DND-41 (cell line): ENCODE data around the gene NSG2.

Experiments
- ATAC-seq: fragments of 200-7000 bp; cut with Tn5 transposase; 3 replicates; pipeline ENCODE4 v1.9.1; 2021; ENCODE audit warnings: low read depth; ENCODE audit not compliant: insufficient read depth
- DNase-seq: peaks from one replicate; pipeline ENCODE4 v3.0.0-alpha.2; 2020
- H2AFZ ChIP-seq: 2 replicates; pipeline ENCODE4 v1.6.0; 2012; ENCODE audit warnings: low read depth, low read length
- H3K27ac ChIP-seq: 2 replicates; pipeline ENCODE4 v1.5.1; 2012; ENCODE audit warnings: low read length, inconsistent platforms
- H3K27me3 ChIP-seq: fragments of 200-600 bp; sonication (generic); 2 replicates; pipeline ENCODE4 v1.6.0; 2012; ENCODE audit warnings: low read length, mild to moderate bottlenecking, inconsistent platforms; ENCODE audit not compliant: insufficient read depth, poor library complexity
- H3K36me3 ChIP-seq: 2 replicates; pipeline ENCODE4 v1.5.1; 2012; ENCODE audit warnings: low read length, inconsistent platforms; ENCODE audit not compliant: insufficient read depth
- H3K4me1 ChIP-seq: 2 replicates; pipeline ENCODE4 v1.5.1; 2012; ENCODE audit warnings: mild to moderate bottlenecking, low read length; ENCODE audit not compliant: insufficient read depth
- H3K4me2 ChIP-seq: 2 replicates; pipeline ENCODE4 v1.6.0; 2012; ENCODE audit warnings: mild to moderate bottlenecking, moderate library complexity, low read length, inconsistent platforms; ENCODE audit not compliant: insufficient read depth
- H3K4me3 ChIP-seq, 2 experiments: fragments of 200-600 bp in 1 of 2; shearing (Covaris generic) in 1 of 2; 2 replicates each; pipeline ENCODE4 v1.5.1; 2012 to 2016; ENCODE audit warnings: inconsistent platforms in 2 of 2, low read length in 2 of 2, mild to moderate bottlenecking in 2 of 2, low read depth in 1 of 2, moderate library complexity in 1 of 2
- H3K79me2 ChIP-seq: 2 replicates; pipeline ENCODE4 v1.6.0; 2012; ENCODE audit warnings: low read length, inconsistent platforms; ENCODE audit not compliant: insufficient read depth
- H3K9ac ChIP-seq: 2 replicates; pipeline ENCODE4 v1.6.0; 2012; ENCODE audit warnings: low read depth, mild to moderate bottlenecking, inconsistent platforms, low read length, moderate library complexity
- H3K9me3 ChIP-seq: 2 replicates; pipeline ENCODE4 v1.5.1; 2012; ENCODE audit warnings: low read length, moderate library complexity, mild to moderate bottlenecking, inconsistent platforms; ENCODE audit not compliant: insufficient read depth, severe bottlenecking
- H4K20me1 ChIP-seq: 2 replicates; pipeline ENCODE4 v1.6.0; 2012; ENCODE audit warnings: low read length; ENCODE audit not compliant: insufficient read depth
- EZH2 ChIP-seq: IDR thresholded peaks from 3 replicates; pipeline ENCODE4 v1.6.1; 2012; ENCODE audit warnings: borderline replicate concordance, low read depth, mild to moderate bottlenecking, moderate library complexity, low read length, inconsistent platforms; ENCODE audit not compliant: severe bottlenecking
- TF ChIP-seq, protein P1 (sequence below): IDR thresholded peaks from 2 replicates; pipeline ENCODE4 v1.5.1; 2012; ENCODE audit warnings: borderline replicate concordance, low read length, moderate library complexity, mild to moderate bottlenecking; ENCODE audit not compliant: poor library complexity, severe bottlenecking; ENCODE audit errors: extremely low read depth

Gene NSG2

DNA sequence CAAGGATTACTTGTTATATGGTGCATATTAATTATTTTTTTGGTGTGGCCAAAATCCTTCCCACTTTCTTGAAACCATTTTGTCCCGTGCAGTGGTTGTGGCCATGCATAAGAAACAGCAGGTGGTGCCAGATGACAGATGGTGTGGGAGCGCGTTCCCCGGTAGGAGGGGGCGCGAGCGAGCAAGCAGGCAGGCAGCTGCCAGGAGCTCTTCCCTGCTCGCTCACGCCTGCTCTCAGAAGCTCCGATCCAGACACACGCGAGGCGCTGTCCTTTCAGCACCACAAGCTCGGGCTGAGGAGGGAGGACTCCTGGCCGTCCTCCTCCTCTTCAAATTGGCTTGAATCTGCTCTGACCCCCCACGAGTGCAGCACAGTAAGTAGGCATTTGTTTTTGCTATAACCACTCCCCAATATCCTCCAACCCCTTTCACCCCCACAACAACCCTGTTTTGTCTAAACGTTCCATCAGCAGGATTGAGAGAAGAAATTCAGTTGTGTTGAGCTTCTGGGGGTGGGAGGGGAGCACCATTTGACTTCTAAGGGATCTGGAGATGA is at the start of gene NSG2:
Gene NSG2 (plus strand): TSS at position 237 of the 556 bp plus-strand sequence. CDS start 1,050 bp downstream, outside the sequence.
- H3K36me3 ChIP-seq: no peaks in the 10 kb centered on the region
- peak; percentile 77 for ATAC-seq

DNA sequence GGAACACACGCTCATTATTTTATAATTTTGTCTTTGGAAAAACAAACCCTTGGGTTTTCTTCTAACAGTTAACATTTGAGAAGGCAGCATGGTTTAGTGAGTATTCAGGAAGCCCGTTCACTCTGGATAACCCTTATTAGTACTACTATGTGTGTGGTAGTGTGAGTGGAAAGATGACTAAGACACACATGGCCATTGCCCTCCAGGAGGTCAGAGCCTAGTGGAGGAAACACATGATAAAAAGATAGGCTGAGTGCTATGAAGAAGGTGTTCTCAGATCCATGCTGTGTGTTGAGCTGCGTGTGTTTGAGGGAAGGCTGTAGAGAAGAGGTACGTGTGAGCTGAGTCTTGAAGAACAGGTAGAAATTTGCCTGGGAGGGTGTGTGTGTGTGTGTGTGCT is 48.2 kb upstream of the NSG2 start:
- H3K9me3 ChIP-seq: no peaks in the 10 kb centered on the region
- peaks cover 5% of the 10 kb centered on the region for H3K27me3 ChIP-seq
- no peak overlapping the region for H2AFZ ChIP-seq
- ATAC-seq (no peak), DNase-seq (no peak)
- no peak overlapping the region for H3K27ac ChIP-seq
- H3K79me2 ChIP-seq: no peaks in the 10 kb centered on the region
- H3K36me3 ChIP-seq: no peaks in the 10 kb centered on the region
- H3K4me3 ChIP-seq: no peak overlapping the region
- TF ChIP-seq EZH2: no peak
- TF ChIP-seq, protein P1, sequence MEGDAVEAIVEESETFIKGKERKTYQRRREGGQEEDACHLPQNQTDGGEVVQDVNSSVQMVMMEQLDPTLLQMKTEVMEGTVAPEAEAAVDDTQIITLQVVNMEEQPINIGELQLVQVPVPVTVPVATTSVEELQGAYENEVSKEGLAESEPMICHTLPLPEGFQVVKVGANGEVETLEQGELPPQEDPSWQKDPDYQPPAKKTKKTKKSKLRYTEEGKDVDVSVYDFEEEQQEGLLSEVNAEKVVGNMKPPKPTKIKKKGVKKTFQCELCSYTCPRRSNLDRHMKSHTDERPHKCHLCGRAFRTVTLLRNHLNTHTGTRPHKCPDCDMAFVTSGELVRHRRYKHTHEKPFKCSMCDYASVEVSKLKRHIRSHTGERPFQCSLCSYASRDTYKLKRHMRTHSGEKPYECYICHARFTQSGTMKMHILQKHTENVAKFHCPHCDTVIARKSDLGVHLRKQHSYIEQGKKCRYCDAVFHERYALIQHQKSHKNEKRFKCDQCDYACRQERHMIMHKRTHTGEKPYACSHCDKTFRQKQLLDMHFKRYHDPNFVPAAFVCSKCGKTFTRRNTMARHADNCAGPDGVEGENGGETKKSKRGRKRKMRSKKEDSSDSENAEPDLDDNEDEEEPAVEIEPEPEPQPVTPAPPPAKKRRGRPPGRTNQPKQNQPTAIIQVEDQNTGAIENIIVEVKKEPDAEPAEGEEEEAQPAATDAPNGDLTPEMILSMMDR: no peak
- H4K20me1 ChIP-seq: no peaks in the 10 kb centered on the region
- H3K9ac ChIP-seq: no peak overlapping the region
- H3K4me1 ChIP-seq: no peaks in the 10 kb centered on the region
- no peak overlapping the region for H3K4me2 ChIP-seq

More for the DNA sequence above, at the start of gene NSG2:
- TF ChIP-seq, protein P1: peak; percentile 40
- no peak for TF ChIP-seq EZH2
- Histone ChIP-seq H4K20me1 (no peaks in the 10 kb centered on the region), H3K9me3 (no peaks in the 10 kb centered on the region), H3K9ac (no peak within 1 kb of the TSS), H3K4me1 (no peaks in the 10 kb centered on the region), H3K79me2 (no peaks in the 10 kb centered on the region), H3K27ac (no peak within 1 kb of the TSS), H3K4me2 (no peak within 1 kb of the TSS), H2AFZ (no peak within 1 kb of the TSS), H3K27me3 (no peaks in the 10 kb centered on the region), H3K4me3 (no peak within 1 kb of the TSS)
- DNase-seq: peak; percentile 59

DNA sequence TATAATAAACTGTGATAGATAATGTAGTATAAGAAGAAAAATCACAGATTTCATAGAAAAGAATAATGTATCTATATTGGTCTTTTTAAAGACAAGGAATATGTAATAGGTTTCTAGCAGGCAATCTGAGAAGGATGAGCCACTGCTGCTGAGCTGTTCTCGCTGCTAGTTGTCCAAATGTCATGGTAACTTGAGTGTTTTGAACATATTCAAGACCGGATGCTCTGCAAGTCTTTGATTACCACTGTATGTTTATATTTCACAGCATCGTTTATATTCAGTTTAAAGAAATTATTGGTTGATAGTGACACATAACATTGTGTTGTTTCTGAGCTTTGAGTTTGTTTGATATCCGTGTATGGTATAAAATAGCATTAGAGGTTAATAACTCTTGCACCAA is 47.0 kb upstream of the NSG2 start:
- H3K4me3 ChIP-seq: no peak overlapping the region
- no peaks in the 10 kb centered on the region for H3K9me3 ChIP-seq
- no peaks in the 10 kb centered on the region for H3K36me3 ChIP-seq
- no peaks in the 10 kb centered on the region for H3K4me1 ChIP-seq
- no peak for ATAC-seq
- no peak overlapping the region for H2AFZ ChIP-seq
- TF ChIP-seq EZH2: no peak
- TF ChIP-seq, protein P1: no peak
- no peak overlapping the region for H3K9ac ChIP-seq
- DNase-seq: no peak
- H3K4me2 ChIP-seq: no peak overlapping the region
- H4K20me1 ChIP-seq: no peaks in the 10 kb centered on the region
- no peak overlapping the region for H3K27ac ChIP-seq
- H3K27me3 ChIP-seq: peaks cover 10% of the 10 kb centered on the region
- H3K79me2 ChIP-seq: no peaks in the 10 kb centered on the region

GRCh38 chr5:174000076-174000475 is 45.4 kb upstream of the NSG2 start:
- Histone ChIP-seq H3K4me2 (no peak overlapping the region), H3K36me3 (no peaks in the 10 kb centered on the region), H3K79me2 (no peaks in the 10 kb centered on the region), H4K20me1 (no peaks in the 10 kb centered on the region), H3K27me3 (peaks cover 14% of the 10 kb centered on the region), H3K27ac (no peak overlapping the region), H3K9me3 (no peaks in the 10 kb centered on the region), H3K9ac (no peak overlapping the region), H3K4me1 (no peaks in the 10 kb centered on the region), H3K4me3 (no peak overlapping the region), H2AFZ (no peak overlapping the region)
- no peak for TF ChIP-seq EZH2
- TF ChIP-seq, protein P1: no peak
- ATAC-seq: no peak
- no peak for DNase-seq
